Measurements from ENCODE around the gene SLC2A13.

- TF ChIP-seq, protein P1, sequence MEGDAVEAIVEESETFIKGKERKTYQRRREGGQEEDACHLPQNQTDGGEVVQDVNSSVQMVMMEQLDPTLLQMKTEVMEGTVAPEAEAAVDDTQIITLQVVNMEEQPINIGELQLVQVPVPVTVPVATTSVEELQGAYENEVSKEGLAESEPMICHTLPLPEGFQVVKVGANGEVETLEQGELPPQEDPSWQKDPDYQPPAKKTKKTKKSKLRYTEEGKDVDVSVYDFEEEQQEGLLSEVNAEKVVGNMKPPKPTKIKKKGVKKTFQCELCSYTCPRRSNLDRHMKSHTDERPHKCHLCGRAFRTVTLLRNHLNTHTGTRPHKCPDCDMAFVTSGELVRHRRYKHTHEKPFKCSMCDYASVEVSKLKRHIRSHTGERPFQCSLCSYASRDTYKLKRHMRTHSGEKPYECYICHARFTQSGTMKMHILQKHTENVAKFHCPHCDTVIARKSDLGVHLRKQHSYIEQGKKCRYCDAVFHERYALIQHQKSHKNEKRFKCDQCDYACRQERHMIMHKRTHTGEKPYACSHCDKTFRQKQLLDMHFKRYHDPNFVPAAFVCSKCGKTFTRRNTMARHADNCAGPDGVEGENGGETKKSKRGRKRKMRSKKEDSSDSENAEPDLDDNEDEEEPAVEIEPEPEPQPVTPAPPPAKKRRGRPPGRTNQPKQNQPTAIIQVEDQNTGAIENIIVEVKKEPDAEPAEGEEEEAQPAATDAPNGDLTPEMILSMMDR (IDR thresholded peaks at IDR 0.05): no peak
- no peak for TF ChIP-seq POLR2A (IDR thresholded peaks at IDR 0.05)
Measured at GRCh38 chr12:39780913-39781446, 324.9 kb downstream of the SLC2A13 start.
